Measurements from ENCODE around the gene ASF1A.

ASF1A gene

GRCh38 chr6:118881440-118882313 is 12.3 kb upstream of the ASF1A start:
- no peak for DNase-seq (ENCODE audit: extremely low read depth in 1 of 2, low read depth in 1 of 2)

- no peak for DNase-seq (ENCODE audit: extremely low read depth in 1 of 2, low read depth in 1 of 2)
Measured at GRCh38 chr6:118882314-118882905, 11.5 kb upstream of the ASF1A start.

DNA sequence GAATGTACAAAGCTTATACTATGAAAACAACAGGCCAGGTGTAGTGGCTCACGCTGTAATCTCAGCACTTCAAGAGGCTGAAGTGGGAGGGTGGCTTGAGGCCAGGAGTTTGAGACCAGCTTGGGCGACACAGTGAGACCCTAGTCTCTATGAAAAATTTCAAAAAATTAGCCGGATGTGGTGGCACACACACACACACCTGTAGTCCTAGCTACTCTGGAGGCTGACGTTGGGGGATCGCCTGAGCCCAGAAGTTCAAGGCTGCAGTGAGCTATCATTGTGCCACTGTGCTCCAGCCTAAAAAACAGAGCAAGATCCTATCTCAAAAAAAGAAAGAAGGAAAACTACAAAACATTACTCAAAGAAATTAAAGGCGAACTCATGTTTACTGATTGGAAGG is 7.3 kb upstream of the ASF1A start:
- no peak for DNase-seq (ENCODE audit: extremely low read depth in 1 of 2, low read depth in 1 of 2)

GRCh38 chr6:118889163-118889562 is 4.8 kb upstream of the ASF1A start:
- no peak for DNase-seq (ENCODE audit: extremely low read depth in 1 of 2, low read depth in 1 of 2)

DNA sequence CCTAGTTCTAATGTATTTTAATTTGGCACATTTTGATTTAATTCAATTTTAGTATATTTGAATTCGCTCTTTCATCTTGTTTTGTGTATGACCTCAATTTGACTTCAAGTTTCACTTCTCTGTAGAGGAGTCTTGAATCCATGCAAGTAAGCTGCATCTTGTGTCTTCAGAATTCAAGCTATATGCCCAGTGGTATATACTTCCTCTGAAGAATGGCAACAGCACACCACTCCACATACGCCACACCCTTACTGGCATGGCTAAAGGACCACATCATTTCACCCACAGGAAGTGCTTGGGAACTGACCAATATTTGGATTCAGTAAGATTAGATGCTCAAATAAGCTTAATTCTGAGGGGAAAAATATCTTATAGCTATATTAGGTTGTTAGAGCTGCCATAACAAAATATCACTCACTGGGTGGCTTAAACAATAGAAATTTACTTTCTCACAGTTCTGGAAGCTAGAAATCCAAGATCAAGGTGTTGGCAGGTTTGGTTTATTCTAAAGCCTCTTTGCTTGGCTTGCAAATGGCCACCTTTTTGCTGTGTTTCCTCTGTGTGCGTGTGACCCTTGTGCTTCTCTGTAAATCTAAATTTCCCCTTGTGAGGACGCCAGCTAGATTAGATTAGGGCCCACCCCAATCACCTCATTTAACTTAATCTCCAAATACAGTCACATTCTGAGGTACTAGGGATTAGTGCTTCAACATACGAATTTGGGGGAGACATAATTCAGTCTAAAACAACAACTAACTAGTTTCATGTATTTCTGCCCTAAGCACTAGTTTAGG is 2.8 kb upstream of the ASF1A start:
- DNase-seq (ENCODE audit: extremely low read depth in 1 of 2, low read depth in 1 of 2), result no peak

DNA sequence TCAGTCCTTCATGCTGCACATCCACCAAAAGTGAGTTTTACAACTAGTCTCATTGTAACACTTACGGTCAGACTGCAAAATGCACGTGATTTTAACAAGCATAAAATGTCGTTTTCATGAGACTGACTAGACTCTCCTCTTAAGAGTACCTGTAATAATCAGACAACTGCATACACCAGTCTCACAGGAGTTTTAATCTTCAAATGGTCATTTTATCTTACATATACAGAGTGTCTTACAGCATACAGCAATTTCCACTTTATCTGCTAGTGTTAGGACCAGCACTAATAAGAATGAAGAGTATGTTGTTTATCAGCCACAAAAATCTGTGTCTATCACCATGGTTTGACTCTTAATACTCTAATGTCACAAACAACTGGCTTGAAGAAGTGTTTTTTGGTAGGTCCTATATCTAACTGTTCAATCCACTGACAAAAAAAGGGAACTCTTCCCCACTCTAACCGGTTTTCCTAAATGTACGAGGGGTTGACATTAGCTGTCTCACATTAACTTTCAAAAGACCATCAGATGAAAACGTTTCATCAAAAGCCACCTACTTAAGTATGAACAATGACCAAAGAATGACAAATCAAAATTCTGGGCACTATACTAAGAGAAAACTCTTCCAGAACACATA is 1.5 kb upstream of the ASF1A start:
- no peak for DNase-seq (ENCODE audit: extremely low read depth in 1 of 2, low read depth in 1 of 2)

DNA sequence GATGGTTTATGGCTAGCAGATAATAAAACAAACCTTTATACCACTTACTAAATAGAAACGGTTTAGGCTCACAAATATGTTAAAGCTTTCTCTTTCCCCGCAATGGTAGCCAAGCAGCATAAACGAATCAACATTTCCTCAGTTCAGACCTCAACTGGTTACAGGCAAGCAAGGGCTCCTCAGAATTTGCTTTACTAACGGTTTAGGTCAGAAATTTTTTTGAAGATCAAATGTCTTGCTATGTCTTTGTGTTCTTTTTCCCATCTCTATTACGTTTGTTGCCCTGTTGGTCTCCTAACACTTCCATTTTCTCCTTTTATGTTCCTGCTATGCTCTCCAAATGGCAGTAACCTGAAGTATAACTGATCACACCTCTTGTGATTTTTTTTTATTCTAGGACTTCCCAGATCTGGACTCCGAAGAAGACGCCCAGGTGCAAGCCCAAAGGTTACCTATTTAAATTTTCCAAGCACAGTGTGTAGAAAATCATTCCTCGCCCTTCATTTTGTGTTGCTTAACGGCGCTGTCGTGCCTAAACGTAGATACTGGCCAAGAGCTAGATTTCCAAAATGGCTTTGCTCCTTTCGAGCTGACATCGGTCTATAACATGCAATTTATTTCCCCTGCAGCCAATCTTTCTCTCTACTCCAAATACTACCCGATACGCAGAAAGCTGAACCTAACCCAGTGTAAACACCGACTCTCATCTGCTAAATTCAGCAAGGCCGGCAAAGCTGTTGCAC is 717 bp upstream of the ASF1A start:
- no peak for DNase-seq (ENCODE audit: extremely low read depth in 1 of 2, low read depth in 1 of 2)

- DNase-seq (ENCODE audit: extremely low read depth in 1 of 2, low read depth in 1 of 2), result peak in 1 of 2 donors; percentile 24
Measured at GRCh38 chr6:118894425-118895260, 691 bp downstream of the ASF1A start.

DNA sequence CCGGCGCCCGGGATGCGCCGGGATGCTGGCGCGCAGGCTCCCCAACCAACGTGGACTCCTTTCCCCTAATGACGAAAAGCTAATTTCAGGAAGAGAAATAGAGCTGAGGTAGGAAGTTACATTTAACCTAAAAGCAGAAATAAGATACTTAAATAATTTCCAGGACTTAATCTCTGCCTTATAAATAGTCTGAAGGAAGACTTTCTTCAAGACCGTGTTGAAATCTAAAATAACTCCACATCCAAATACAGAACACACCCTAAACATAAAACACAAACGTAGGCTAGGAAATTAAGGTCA is 1.3 kb downstream of the ASF1A start:
- DNase-seq (ENCODE audit: extremely low read depth in 1 of 2, low read depth in 1 of 2), result no peak

- no peak for DNase-seq (ENCODE audit: extremely low read depth in 1 of 2, low read depth in 1 of 2)
Measured at GRCh38 chr6:118895859-118896258, 1.9 kb downstream of the ASF1A start.

- DNase-seq (ENCODE audit: extremely low read depth in 1 of 2, low read depth in 1 of 2), result no peak
Measured at GRCh38 chr6:118896339-118897136, 2.6 kb downstream of the ASF1A start.

GRCh38 chr6:118897386-118897785 is 3.4 kb downstream of the ASF1A start:
- no peak for DNase-seq (ENCODE audit: extremely low read depth in 1 of 2, low read depth in 1 of 2)

GRCh38 chr6:118899948-118900347 is 6.0 kb downstream of the ASF1A start:
- no peak for DNase-seq (ENCODE audit: extremely low read depth in 1 of 2, low read depth in 1 of 2)

- no peak for DNase-seq (ENCODE audit: extremely low read depth in 1 of 2, low read depth in 1 of 2)
Measured at GRCh38 chr6:118902726-118903125, 8.8 kb downstream of the ASF1A start.

- no peak for DNase-seq (ENCODE audit: extremely low read depth in 1 of 2, low read depth in 1 of 2)
Measured at GRCh38 chr6:118903138-118903537, 9.2 kb downstream of the ASF1A start.

GRCh38 chr6:118903691-118904090 is 9.7 kb downstream of the ASF1A start:
- DNase-seq (ENCODE audit: extremely low read depth in 1 of 2, low read depth in 1 of 2), result no peak

GRCh38 chr6:118905084-118905483 is 11.1 kb downstream of the ASF1A start:
- no peak for DNase-seq (ENCODE audit: extremely low read depth in 1 of 2, low read depth in 1 of 2)

DNA sequence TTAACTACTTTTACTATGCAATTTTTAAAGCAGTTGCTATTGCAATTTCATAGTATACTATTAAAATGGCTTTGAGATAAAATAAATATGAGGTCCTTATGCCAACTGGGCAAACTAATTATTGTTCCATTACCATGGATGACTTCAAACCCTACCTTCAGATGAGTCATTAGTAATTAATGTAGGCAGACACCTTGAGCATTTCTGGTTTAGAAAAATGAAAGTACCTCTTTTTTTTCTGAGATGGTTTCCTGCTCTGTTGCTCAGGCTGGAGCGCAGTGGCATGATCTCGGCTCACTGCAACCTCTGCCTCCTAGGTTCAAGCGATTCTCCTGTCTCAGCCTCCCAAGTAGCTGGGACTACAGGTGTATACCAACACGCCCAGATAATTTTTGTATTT is 11.9 kb downstream of the ASF1A start:
- DNase-seq (ENCODE audit: extremely low read depth in 1 of 2, low read depth in 1 of 2), result no peak

- DNase-seq (ENCODE audit: extremely low read depth in 1 of 2, low read depth in 1 of 2), result no peak
Measured at GRCh38 chr6:118908441-118908840, 14.5 kb downstream of the ASF1A start.
